Uterus (tissue), 4 donors: ENCODE results near the gene ATAD3B. TPM values are rescaled to one million over a fixed set of nuclear protein-coding genes. Genes with fewer than 3 reads are reported as not detected.

Source experiments
- DNase-seq, 2 donors: peaks; one replicate each; pipeline ENCODE4 v3.0.0-alpha.2; 2019 to 2020
- H3K27ac ChIP-seq, 2 donors: fragments of 200-600 bp; sonication (generic); 1 replicate in 1 of 2; 2 replicates in 1 of 2; pipeline ENCODE4 v1.5.1; 2016 to 2018
- H3K27me3 ChIP-seq, 2 donors: fragments of 200-600 bp; sonication (generic); one replicate each; pipeline ENCODE4 v1.5.1; 2018 to 2019; ENCODE audit warnings: control low read depth in 1 of 2
- H3K36me3 ChIP-seq, 2 donors: fragments of 200-600 bp; sonication (generic); one replicate each; pipeline ENCODE4 v1.5.1; 2019; ENCODE audit warnings: control low read depth in 1 of 2
- H3K4me1 ChIP-seq, 2 donors: fragments of 200-600 bp; sonication (generic); one replicate each; pipeline ENCODE4 v1.5.1; 2018 to 2019; ENCODE audit warnings: control low read depth in 1 of 2
- H3K4me3 ChIP-seq, 2 donors: fragments of 200-600 bp; sonication (generic); 1 replicate in 1 of 2; 2 replicates in 1 of 2; pipeline ENCODE4 v1.5.1; 2018 to 2019; ENCODE audit warnings: mild to moderate bottlenecking in 1 of 2
- H3K9me3 ChIP-seq, 2 donors: fragments of 200-600 bp; sonication (generic); one replicate each; pipeline ENCODE4 v1.5.1; 2019; ENCODE audit warnings: control low read depth in 1 of 2
- POLR2A ChIP-seq, 2 donors: fragments of 450-650 bp; IDR thresholded peaks; one replicate each; pipeline ENCODE4 v1.6.1; 2016; ENCODE audit warnings: antibody characterized with exemption in 2 of 2, mild to moderate bottlenecking in 1 of 2, moderate library complexity in 1 of 2
- intact Hi-C: fragments of 100-400 bp; cut with DNase I; formaldehyde crosslinking; loops from one replicate; pipeline ENCODE4 v1.15.1; 2023; ENCODE audit warnings: low total_unique reads
- total RNA-seq, 4 donors: library from RNA; depleted of rRNA in 3 of 4; stranded (reverse); fragments of >200 nt in 3 of 4; gene quantifications; one replicate each; pipeline versions ENCODE4 v1.1.0 to v1.2.4, GENCODE V29; 2014 to 2023
- TF ChIP-seq, protein P1 (sequence below), 4 experiments: fragments of 200-600 bp in 2 of 4; fragments of 450-650 bp in 2 of 4; sonication (generic) in 2 of 4; IDR thresholded peaks; one replicate each; pipeline ENCODE4 v1.5.1; 2016 to 2019; ENCODE audit warnings: antibody characterized with exemption in 4 of 4, mild to moderate bottlenecking in 2 of 4, moderate library complexity in 1 of 4
- donor health status: DM: yes; HTN: yes; CAD: no.

Gene ATAD3B
- total RNA-seq, 4 donors from 2014 or later, result 2.1 to 20.5 (median 17.8) TPM

DNA sequence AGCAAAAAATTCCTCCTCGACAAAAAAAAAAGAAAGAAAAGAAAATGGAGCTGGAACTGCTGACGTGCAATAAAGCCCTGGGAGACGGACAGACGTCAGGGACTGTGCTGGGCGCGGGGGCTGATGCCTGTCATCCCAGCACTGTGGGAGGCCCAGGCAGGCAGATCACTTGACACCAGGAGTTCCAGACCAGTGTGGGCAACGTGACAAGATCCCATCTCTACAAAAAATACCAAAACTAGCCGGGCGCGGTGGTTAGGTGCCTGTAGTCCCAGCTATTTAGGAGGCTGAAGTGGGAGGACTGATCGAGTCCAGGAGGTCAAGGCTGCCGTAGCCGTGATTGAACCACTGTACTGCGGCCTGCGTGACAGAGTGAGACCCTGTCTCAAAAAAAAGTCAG lies 46.9 kb upstream of the ATAD3B start:
- DNase-seq, result no peak
- no peaks in the 10 kb centered on the region for H3K36me3 ChIP-seq
- intact Hi-C loops, result no loop called here
- H3K4me1 ChIP-seq, result peaks cover 0 to 3% of the 10 kb centered on the region in 2 donors
- no peak overlapping the region for H3K27ac ChIP-seq
- no peak overlapping the region for H3K4me3 ChIP-seq
- H3K9me3 ChIP-seq, result no peaks in the 10 kb centered on the region
- no peaks in the 10 kb centered on the region for H3K27me3 ChIP-seq
- TF ChIP-seq POLR2A (IDR thresholded peaks at IDR 0.05), result no peak
- TF ChIP-seq, protein P1, sequence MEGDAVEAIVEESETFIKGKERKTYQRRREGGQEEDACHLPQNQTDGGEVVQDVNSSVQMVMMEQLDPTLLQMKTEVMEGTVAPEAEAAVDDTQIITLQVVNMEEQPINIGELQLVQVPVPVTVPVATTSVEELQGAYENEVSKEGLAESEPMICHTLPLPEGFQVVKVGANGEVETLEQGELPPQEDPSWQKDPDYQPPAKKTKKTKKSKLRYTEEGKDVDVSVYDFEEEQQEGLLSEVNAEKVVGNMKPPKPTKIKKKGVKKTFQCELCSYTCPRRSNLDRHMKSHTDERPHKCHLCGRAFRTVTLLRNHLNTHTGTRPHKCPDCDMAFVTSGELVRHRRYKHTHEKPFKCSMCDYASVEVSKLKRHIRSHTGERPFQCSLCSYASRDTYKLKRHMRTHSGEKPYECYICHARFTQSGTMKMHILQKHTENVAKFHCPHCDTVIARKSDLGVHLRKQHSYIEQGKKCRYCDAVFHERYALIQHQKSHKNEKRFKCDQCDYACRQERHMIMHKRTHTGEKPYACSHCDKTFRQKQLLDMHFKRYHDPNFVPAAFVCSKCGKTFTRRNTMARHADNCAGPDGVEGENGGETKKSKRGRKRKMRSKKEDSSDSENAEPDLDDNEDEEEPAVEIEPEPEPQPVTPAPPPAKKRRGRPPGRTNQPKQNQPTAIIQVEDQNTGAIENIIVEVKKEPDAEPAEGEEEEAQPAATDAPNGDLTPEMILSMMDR (IDR thresholded peaks at IDR 0.05), result no peak

DNA sequence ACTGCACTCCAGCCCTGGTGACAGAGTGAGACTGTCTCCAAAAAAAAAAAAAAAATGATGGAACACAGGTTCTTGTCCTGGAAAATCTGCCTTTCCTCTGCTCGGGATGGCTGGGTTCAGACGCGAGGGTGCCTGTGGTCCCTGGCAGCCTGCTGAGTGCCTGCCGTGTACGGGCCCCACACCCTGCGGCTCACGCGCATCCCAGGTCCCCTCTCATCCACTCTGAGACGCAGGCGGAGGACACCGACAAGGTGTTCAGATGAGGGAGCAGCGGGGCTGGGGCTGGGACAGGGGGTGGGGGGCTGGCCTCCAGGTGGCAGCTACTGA lies 46.2 kb upstream of the ATAD3B start:
- H3K4me1 ChIP-seq, result peaks cover 1 to 7% of the 10 kb centered on the region in 2 donors

DNA sequence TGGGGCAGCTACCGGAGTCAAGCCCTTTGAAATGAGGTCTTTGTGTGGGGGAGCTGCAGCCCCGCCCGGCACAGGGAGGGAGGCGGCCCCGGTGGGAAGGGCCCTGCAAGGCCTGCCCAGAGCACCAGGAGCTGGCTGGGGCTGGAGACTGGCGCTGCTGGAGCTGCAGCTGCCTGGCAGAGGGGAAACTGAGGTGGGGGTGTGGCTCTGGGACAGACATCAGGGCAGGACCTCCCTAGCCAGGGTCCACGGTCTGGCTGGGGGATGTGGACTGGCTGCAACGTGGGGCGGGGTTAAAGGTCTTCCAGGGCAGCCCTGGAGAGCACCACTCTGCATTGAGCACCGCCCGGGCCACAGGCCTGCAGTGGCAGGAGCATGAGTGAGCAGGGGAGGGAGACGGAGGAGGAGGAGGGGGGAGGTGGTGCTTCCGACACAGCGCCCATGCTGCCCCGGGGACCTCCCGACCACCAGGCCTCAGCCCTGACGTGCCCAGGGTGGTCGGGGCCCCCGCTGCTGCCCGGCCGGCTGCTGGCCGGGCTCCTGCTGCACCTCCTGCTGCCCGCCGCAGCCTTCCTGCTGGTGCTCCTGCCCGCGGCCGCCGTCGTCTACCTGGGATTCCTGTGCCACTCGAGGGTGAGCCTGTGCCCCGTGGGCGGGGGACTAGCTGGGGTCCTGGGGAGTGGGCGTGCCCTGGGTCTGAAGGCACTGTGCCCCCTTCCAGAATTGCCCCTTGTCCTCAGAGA lies 45.6 kb upstream of the ATAD3B start:
- Histone ChIP-seq H3K4me3 (no peak overlapping the region), H3K4me1 (peaks cover 7 to 9% of the 10 kb centered on the region in 2 donors), H3K9me3 (no peaks in the 10 kb centered on the region), H3K27ac (no peak overlapping the region), H3K36me3 (no peaks in the 10 kb centered on the region), H3K27me3 (no peaks in the 10 kb centered on the region)
- no peak for TF ChIP-seq POLR2A (IDR thresholded peaks at IDR 0.05)
- TF ChIP-seq, protein P1 (IDR thresholded peaks at IDR 0.05), result no peak
- no peak for DNase-seq
- intact Hi-C loops, result no loop called here

More for the DNA sequence above, 46.2 kb upstream of the ATAD3B start:
- Histone ChIP-seq H3K9me3 (no peaks in the 10 kb centered on the region), H3K27ac (no peak overlapping the region), H3K4me3 (no peak overlapping the region), H3K36me3 (no peaks in the 10 kb centered on the region), H3K27me3 (no peaks in the 10 kb centered on the region)
- intact Hi-C loops, result no loop called here
- DNase-seq, result no peak
- TF ChIP-seq, protein P1 (IDR thresholded peaks at IDR 0.05), result no peak
- TF ChIP-seq POLR2A (IDR thresholded peaks at IDR 0.05), result no peak

DNA sequence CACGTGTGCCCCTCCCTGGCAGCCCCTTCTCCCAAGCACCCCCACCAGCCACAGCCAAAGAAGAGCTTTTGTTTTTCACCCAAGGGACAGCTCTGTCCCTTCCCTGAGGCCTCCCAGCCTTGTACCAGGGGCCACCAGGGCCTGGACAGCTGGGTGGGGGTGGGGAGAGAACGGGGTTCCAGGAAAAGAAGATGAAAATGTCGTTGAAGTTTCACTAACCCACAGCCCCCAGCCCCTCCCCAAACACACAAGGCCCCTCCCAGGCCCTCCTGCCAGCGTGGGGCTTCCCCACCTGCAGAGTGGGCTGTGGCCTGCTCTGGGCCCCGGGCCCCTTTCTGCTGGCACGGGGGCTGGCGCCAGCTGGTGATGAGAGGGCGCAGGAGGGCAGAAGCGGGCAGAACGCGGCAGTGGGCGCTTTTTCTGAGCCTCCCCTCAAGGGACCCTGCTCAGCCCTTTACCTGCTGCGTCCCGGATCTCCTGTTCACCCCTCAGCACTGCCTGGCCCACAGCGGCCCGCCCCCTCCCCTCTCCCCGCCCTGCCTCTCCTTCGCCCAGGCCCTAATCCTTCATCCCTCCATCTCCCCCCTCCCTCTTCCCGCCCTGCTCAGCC lies 45.0 kb upstream of the ATAD3B start:
- no peak overlapping the region for H3K27ac ChIP-seq
- no peak overlapping the region for H3K4me3 ChIP-seq
- no peaks in the 10 kb centered on the region for H3K9me3 ChIP-seq
- no peak for TF ChIP-seq POLR2A (IDR thresholded peaks at IDR 0.05)
- H3K27me3 ChIP-seq, result no peaks in the 10 kb centered on the region
- peaks cover 9 to 13% of the 10 kb centered on the region in 2 donors for H3K4me1 ChIP-seq
- no peak for DNase-seq
- intact Hi-C loops, result no loop called here
- no peaks in the 10 kb centered on the region for H3K36me3 ChIP-seq

- Histone ChIP-seq H3K27ac (peak overlapping the region; percentile 45 to 77), H3K9me3 (no peaks in the 10 kb centered on the region), H3K27me3 (no peaks in the 10 kb centered on the region), H3K4me3 (peak overlapping the region; percentile 2 to 36), H3K36me3 (no peaks in the 10 kb centered on the region), H3K4me1 (peaks cover 9 to 20% of the 10 kb centered on the region in 2 donors)
- TF ChIP-seq, protein P1 (IDR thresholded peaks at IDR 0.05), result no peak
- TF ChIP-seq POLR2A (IDR thresholded peaks at IDR 0.05), result no peak
- intact Hi-C loops, result no loop called here
- DNase-seq, result no peak
Observed at GRCh38 chr1:1427106-1427819, 44.3 kb upstream of the ATAD3B start.
